Ovary (tissue), 9 donors: Measurements from ENCODE around the gene USP2. TPM values are rescaled to one million over a fixed set of nuclear protein-coding genes. Genes with fewer than 3 reads are reported as not detected.

Experiments used
- DNase-seq, 5 donors: peaks; one replicate each; pipeline ENCODE4 v3.0.0-alpha.2; 2019 to 2020
- H3K27ac ChIP-seq, 2 donors: fragments of 200-600 bp; one replicate each; pipeline versions ENCODE4 v1.5.1 to v1.8.0; 2019 to 2022
- H3K27me3 ChIP-seq: fragments of 200-600 bp; one replicate; pipeline ENCODE4 v1.8.0; 2022
- H3K36me3 ChIP-seq: fragments of 200-600 bp; sonication (generic); one replicate; pipeline ENCODE4 v1.5.1; 2019
- H3K4me1 ChIP-seq: one replicate; pipeline ENCODE4 v1.8.1; 2013; ENCODE audit warnings: mild to moderate bottlenecking, moderate library complexity; ENCODE audit not compliant: insufficient read depth
- H3K4me3 ChIP-seq: fragments of 200-600 bp; sonication (generic); one replicate; pipeline ENCODE4 v1.5.1; 2017
- H3K9me3 ChIP-seq, 2 donors: fragments of 200-600 bp in 1 of 2; sonication (generic) in 1 of 2; one replicate each; pipeline versions ENCODE4 v1.5.1 to v1.8.1; 2013 to 2019; ENCODE audit warnings: mild to moderate bottlenecking in 1 of 2, moderate library complexity in 1 of 2
- EP300 ChIP-seq: sonication (generic); formaldehyde crosslinking; IDR thresholded peaks from one replicate; pipeline ENCODE4 v1.6.1; 2017; ENCODE audit warnings: antibody characterized with exemption
- POLR2A ChIP-seq: fragments of 450-650 bp; IDR thresholded peaks from one replicate; pipeline ENCODE4 v1.6.1; 2017; ENCODE audit warnings: antibody characterized with exemption, mild to moderate bottlenecking, moderate library complexity
- WGBS, 3 donors: extraction: QIAGEN DNeasy Blood & Tissue Kit in 1 of 3; methylation state at CpG; one replicate each; pipeline versions ENCODE4 v1.1.5 to v1.1.7; 2013 to 2017; 5-methylcytosine and 5-hydroxymethylcytosine counted together
- intact Hi-C, 4 donors: fragments of 100-400 bp; cut with DNase I; formaldehyde crosslinking; loops; one replicate each; pipeline versions ENCODE4 v1.11.0 to v1.15.1; 2022 to 2023
- polyA plus RNA-seq, 2 donors: library from polyadenylated mRNA; stranded (reverse); fragments of 200-250 nt in 1 of 2; fragments of 350-450 nt in 1 of 2; fragmentation: Illumina TruSeq in 1 of 2; extraction: RNeasy Lipid Tissue Mini Kit (QIAGEN cat#74804) in 1 of 2; gene quantifications; one replicate each; pipeline ENCODE4 v1.2.3, GENCODE V29; 2013 to 2014
- total RNA-seq, 7 donors: library from RNA; depleted of rRNA in 2 of 7; stranded (reverse); fragments of >200 nt in 2 of 7; fragmentation: NEBNext Ultra II Directional in 3 of 7; extraction: Animal tissue kit (Norgen Biotek cat#: 25700) in 3 of 7; gene quantifications; one replicate each; pipeline versions ENCODE4 v1.1.0 to v1.2.4, GENCODE V29; 2016 to 2023
- TF ChIP-seq, protein P1 (sequence below), 3 donors: fragments of 450-650 bp in 2 of 3; fragments of 200-600 bp in 1 of 3; IDR thresholded peaks; one replicate each; pipeline versions ENCODE4 v1.5.1 to v1.8.0; 2016 to 2022; ENCODE audit warnings: antibody characterized with exemption in 3 of 3, mild to moderate bottlenecking in 1 of 3
- donor health status: DM: no; HTN: no; CAD: no; lungs with moderate emphysema.
- donor health status: DM: no; HTN: no; CAD: no.
- donor health status: Bipolar disorder and iron deficiency.
- donor health status: DM: yes; HTN: yes; CAD: no.
- donor health status: DM: no; HTN: no; CAD: no.
- donor health status: DM: yes; HTN: yes; CAD: no.

Gene USP2
- total and polyA plus RNA-seq, 9 donors, result 1.0 to 16.9 (median 4.0) TPM

DNA sequence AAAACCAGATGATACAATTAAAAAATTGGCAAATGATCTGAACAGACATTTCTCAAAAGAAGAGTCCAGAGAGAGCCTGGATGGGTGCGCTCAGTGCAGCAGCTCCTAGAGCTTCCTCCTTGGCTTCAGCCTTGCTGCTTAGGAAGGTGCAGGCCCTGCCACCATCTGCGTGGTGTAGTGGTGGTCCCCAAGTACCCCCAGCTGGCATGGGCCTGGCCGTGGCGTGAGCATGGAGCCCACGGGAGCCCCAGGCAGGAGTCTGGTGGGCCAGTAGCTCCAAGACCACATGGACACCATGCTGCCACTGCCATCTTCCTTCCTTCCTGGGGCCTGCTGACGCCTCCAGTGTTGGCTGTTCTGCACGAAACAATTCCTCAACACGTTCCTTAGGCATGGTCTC, 21.0 kb upstream of the USP2 start:
- Histone ChIP-seq H3K36me3 (no peaks in the 10 kb centered on the region), H3K27me3 (no peaks in the 10 kb centered on the region), H3K4me1 (no peaks in the 10 kb centered on the region), H3K27ac (no peak overlapping the region), H3K4me3 (no peak overlapping the region), H3K9me3 (peaks cover 0 to 7% of the 10 kb centered on the region in 2 donors)
- no peak for DNase-seq
- TF ChIP-seq POLR2A, result no peak
- TF ChIP-seq EP300, result no peak
- TF ChIP-seq, protein P1, sequence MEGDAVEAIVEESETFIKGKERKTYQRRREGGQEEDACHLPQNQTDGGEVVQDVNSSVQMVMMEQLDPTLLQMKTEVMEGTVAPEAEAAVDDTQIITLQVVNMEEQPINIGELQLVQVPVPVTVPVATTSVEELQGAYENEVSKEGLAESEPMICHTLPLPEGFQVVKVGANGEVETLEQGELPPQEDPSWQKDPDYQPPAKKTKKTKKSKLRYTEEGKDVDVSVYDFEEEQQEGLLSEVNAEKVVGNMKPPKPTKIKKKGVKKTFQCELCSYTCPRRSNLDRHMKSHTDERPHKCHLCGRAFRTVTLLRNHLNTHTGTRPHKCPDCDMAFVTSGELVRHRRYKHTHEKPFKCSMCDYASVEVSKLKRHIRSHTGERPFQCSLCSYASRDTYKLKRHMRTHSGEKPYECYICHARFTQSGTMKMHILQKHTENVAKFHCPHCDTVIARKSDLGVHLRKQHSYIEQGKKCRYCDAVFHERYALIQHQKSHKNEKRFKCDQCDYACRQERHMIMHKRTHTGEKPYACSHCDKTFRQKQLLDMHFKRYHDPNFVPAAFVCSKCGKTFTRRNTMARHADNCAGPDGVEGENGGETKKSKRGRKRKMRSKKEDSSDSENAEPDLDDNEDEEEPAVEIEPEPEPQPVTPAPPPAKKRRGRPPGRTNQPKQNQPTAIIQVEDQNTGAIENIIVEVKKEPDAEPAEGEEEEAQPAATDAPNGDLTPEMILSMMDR (IDR thresholded peaks at IDR 0.05), result no peak
- intact Hi-C loops, result no loop called here
- 88 to 99% (median 92%) methylated on average over 8 of the region's 8 CpGs for WGBS, 3 donors

DNA sequence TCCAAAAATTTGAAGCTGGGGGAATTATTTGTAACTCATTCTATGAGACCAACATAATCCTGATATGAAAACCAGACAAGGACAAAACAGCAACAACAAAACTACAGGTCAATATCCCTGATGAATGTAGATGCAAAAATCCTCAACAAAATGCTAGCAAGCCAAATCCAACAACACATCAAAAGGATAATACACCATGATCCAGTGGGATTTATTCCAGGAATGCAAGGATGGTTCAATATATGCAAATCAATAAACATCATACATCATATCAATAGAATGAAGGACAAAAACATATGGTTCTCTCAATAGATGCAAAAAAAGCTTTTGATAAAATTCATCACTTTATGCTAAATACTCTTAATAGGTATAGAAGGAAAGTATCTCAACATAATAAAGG, 19.4 kb upstream of the USP2 start:
- Histone ChIP-seq H3K4me1 (no peaks in the 10 kb centered on the region), H3K27ac (no peak overlapping the region), H3K36me3 (no peaks in the 10 kb centered on the region), H3K27me3 (no peaks in the 10 kb centered on the region), H3K4me3 (no peak overlapping the region), H3K9me3 (peaks cover 0 to 7% of the 10 kb centered on the region in 2 donors)
- intact Hi-C loops, result no loop called here
- no peak for TF ChIP-seq EP300
- TF ChIP-seq, protein P1 (IDR thresholded peaks at IDR 0.05), result no peak
- TF ChIP-seq POLR2A, result no peak
- DNase-seq, result no peak

DNA sequence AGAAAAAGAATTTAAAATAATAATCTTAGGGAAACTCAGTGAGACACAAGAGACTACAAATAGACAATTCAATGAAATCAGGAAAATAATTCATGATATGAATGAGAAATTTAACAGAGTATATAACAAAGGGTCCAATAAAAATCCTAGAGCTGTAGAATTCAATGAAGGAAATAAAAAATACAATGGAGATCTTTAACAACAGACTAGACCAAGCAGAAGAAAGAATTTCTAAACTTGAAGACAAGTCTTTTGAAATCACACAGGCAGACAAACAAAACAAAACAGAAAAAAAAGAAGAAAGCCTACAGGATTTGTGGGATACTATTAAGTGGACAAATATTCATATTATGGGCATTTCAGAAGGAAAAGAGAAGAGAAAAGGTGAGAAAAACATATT, 16.2 kb upstream of the USP2 start:
- DNase-seq, result no peak
- H3K36me3 ChIP-seq, result no peaks in the 10 kb centered on the region
- H3K9me3 ChIP-seq, result peaks cover 0 to 7% of the 10 kb centered on the region in 2 donors
- H3K27ac ChIP-seq, result no peak overlapping the region
- no peaks in the 10 kb centered on the region for H3K4me1 ChIP-seq
- intact Hi-C loops, result no loop called here
- TF ChIP-seq POLR2A (no peak), EP300 (no peak)
- TF ChIP-seq, protein P1 (IDR thresholded peaks at IDR 0.05), result no peak
- H3K27me3 ChIP-seq, result no peaks in the 10 kb centered on the region
- H3K4me3 ChIP-seq, result no peak overlapping the region

DNA sequence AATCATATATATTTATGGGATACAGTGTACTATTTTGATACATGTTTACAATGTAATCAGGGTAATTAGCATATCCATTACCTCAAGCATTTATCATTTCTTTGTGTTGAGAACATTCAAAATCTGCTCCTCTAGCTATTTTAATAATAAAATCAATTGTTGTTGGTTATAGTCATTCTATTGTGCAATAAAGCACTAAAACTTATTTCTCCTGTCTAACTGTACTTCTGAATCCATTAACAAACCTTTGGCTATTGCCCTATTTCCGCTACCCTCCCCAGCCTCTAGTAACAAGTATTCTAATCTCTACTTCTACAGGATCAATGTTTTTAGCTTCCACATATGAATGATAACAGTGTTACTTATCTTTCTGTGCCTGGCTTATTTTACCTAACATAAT, 15.3 kb upstream of the USP2 start:
- Histone ChIP-seq H3K4me3 (no peak overlapping the region), H3K9me3 (peaks cover 0 to 7% of the 10 kb centered on the region in 2 donors), H3K4me1 (no peaks in the 10 kb centered on the region), H3K27me3 (no peaks in the 10 kb centered on the region), H3K27ac (no peak overlapping the region), H3K36me3 (no peaks in the 10 kb centered on the region)
- WGBS, 3 donors, result 94 to 100% (median 98%) methylated on average over 1 of the region's 1 CpG
- no peak for DNase-seq
- intact Hi-C loops, result no loop called here
- TF ChIP-seq, protein P1 (IDR thresholded peaks at IDR 0.05), result no peak
- TF ChIP-seq POLR2A (no peak), EP300 (no peak)

DNA sequence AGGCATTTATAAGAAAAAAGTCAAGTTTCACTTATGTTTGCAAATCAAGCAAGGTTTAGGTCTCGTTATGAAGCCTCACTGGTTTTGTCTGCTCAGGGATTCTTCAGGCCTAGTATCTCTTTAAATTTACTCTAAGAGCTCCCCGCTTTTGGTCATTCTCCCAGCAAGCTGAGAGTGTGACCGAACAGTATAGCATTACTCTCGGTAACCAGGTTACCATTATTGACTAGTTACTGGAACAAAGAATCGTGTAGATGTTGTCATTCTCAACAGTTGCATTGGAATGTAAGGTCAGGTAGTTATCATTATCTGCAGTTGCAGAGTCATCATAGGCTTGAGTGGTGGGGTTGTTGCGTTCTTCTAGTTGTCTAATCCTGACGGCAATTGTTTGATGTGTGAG, 9.8 kb upstream of the USP2 start:
- H3K27ac ChIP-seq, result no peak overlapping the region
- no peak for TF ChIP-seq POLR2A
- no peak for TF ChIP-seq EP300
- TF ChIP-seq, protein P1 (IDR thresholded peaks at IDR 0.05), result no peak
- H3K27me3 ChIP-seq, result no peaks in the 10 kb centered on the region
- no peak for DNase-seq
- H3K9me3 ChIP-seq, result no peaks in the 10 kb centered on the region
- H3K36me3 ChIP-seq, result no peaks in the 10 kb centered on the region
- no peaks in the 10 kb centered on the region for H3K4me1 ChIP-seq
- intact Hi-C loops, result no loop called here
- 77 to 87% (median 81%) methylated on average over 7 of the region's 7 CpGs for WGBS, 3 donors
- no peak overlapping the region for H3K4me3 ChIP-seq
